ENCODE data around the gene EVPLL.
A peak's percentile ranks its signal among the peaks of the same experiment; 100 is the strongest.

EVPLL gene

DNA sequence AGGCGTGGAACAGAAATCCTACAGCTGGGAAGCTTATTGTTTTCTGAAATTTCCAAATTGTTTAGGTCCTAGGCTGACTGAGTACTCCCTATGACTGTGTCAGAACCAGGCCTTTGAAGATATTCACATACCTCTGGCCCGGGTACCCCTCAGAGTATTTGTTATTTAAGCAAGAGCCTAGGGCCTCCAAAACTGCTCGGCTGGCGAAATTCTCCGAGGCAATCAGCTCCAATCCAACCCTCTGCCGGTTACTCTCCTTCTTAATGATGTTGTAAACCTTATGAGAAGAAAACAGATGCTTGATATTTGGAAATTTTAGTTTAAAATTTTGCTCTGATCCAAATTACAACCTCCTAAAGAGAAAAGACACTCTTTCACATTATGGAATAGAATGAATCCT, 24.0 kb upstream of the EVPLL start:
- DNase-seq (ENCODE audit: extremely low spot score): no peak
- ChIA-PET CTCF (no interaction called here), POLR2A (no interaction called here)
- TF ChIP-seq, protein P1, sequence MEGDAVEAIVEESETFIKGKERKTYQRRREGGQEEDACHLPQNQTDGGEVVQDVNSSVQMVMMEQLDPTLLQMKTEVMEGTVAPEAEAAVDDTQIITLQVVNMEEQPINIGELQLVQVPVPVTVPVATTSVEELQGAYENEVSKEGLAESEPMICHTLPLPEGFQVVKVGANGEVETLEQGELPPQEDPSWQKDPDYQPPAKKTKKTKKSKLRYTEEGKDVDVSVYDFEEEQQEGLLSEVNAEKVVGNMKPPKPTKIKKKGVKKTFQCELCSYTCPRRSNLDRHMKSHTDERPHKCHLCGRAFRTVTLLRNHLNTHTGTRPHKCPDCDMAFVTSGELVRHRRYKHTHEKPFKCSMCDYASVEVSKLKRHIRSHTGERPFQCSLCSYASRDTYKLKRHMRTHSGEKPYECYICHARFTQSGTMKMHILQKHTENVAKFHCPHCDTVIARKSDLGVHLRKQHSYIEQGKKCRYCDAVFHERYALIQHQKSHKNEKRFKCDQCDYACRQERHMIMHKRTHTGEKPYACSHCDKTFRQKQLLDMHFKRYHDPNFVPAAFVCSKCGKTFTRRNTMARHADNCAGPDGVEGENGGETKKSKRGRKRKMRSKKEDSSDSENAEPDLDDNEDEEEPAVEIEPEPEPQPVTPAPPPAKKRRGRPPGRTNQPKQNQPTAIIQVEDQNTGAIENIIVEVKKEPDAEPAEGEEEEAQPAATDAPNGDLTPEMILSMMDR (IDR thresholded peaks at IDR 0.05; ENCODE audit: control extremely low read depth, extremely low read depth, low read depth, missing control alignments): no peak

DNA sequence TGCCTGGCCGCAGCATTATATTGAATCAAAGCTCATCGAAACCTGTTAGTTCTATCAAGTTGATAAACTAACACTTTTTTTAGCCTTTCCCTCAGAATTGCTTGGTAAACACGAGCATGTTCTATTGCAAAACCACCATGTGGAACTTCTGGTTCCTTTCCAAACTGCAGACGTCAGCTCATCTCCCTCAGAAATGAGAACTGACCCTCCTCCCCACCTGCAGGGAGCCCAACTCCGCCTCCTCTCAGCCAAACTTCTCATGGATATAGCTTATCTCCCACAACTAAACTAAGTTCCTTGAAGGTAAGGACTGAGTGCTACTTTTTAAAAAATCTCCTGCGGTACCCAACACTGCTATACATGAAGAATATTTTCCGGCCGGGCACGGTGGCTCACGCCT, 21.0 kb upstream of the EVPLL start:
- ChIA-PET CTCF (no interaction called here), POLR2A (no interaction called here)
- DNase-seq (ENCODE audit: extremely low spot score): no peak

DNA sequence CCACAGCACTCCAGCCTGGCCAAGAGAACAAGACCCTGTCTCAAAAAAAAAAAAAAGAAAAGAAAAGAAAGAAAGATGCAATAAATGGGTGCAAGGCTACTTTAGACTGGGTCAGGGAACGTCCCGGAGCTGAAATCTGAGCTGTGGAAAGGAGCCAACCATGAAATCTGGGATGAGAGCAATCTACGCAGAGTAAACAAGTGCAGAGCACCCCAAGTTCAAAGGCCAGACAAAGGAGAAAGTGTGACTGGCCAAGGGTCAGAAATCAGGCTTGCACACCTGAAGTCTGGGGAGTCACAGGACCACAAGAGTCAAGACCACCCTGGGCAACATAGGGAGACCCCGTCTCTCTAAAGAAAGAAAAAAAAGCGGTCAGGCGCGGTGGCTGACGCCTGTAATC, 17.1 kb upstream of the EVPLL start:
- TF ChIP-seq, protein P1 (IDR thresholded peaks at IDR 0.05; ENCODE audit: control extremely low read depth, extremely low read depth, low read depth, missing control alignments): no peak
- POLR2A ChIA-PET: no interaction called here
- CTCF ChIA-PET: no interaction called here
- no peak for DNase-seq (ENCODE audit: extremely low spot score)

More for the DNA sequence above, 21.0 kb upstream of the EVPLL start:
- TF ChIP-seq, protein P1 (IDR thresholded peaks at IDR 0.05; ENCODE audit: control extremely low read depth, extremely low read depth, low read depth, missing control alignments): no peak

DNA sequence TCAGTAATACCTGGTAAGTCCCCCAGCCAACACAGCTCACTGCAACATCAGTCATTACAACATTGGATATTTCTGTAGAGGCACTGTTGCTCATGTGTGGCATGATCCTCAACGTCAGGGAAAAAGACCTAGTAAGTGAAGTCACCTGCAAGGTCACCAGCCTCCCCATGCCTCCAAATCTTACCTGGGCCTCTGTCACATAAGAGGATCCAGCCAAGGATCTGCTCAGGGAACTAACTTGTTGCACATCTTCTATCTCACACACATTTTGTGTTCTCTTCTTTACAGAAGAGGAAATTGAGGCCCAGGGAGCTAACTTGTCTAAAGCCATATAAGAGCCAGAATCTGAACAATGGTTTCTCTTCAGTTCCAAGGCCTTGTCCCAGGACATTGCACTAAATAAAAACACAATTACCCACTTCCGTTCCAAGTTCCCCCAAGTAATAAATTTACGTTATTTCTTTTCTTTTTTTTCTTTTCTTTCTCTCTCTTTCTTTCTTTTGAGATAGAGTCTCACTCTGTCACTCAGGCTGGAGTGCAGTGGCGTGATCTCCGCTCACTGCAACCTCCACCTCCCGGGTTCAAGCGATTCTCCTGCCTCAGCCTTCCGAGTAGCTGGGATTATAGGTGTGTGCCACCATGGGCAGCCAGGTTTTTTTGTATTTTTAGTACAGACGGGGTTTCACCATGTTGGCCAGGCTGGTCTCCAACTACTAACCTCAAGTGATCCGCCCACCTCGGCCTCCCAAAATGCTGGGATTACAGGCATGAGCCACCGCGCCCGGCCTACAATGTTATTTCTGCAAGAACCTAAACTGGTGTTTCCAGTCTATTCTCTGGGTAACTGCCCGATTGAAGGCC, 15.5 kb upstream of the EVPLL start:
- POLR2A ChIA-PET: interaction anchor here (0.7 kb wide), 2 partner anchors 15 to 17 kb away, joined by 5 read pairs; no protein-coding TSS in a partner anchor
- TF ChIP-seq, protein P1 (IDR thresholded peaks at IDR 0.05; ENCODE audit: control extremely low read depth, extremely low read depth, low read depth, missing control alignments): no peak
- no peak for DNase-seq (ENCODE audit: extremely low spot score)
- CTCF ChIA-PET: interaction anchor here (1.1 to 2.6 kb wide), 2 partner anchors 9 to 13 kb away, joined by 3 to 7 read pairs; no protein-coding TSS in a partner anchor

DNA sequence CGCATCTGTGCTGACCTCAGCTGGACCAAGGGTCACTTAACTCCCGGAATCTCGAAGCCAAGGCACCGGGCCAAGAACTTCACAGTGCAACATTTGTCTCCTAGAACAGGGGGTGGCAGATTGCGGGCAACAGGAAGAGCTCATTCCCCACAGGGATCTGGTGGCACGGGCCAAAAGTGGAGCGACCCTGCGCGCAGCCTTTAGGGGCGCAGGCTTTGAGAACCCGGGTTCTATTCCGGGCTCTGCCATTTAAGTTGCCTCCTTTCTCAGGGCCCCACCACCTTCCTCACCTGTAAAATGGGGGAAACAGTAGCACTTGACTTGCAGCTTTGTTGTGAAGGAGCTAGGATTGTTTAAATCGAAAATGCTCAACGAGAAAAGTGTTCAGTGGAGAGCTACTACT, 14.9 kb upstream of the EVPLL start:
- TF ChIP-seq, protein P1 (IDR thresholded peaks at IDR 0.05; ENCODE audit: control extremely low read depth, extremely low read depth, low read depth, missing control alignments): no peak
- no peak for DNase-seq (ENCODE audit: extremely low spot score)
- CTCF ChIA-PET: interaction anchor here (1.1 to 2.6 kb wide), 2 partner anchors 14 to 42 kb away, joined by 3 to 7 read pairs; no protein-coding TSS in a partner anchor
- POLR2A ChIA-PET: no interaction called here

DNA sequence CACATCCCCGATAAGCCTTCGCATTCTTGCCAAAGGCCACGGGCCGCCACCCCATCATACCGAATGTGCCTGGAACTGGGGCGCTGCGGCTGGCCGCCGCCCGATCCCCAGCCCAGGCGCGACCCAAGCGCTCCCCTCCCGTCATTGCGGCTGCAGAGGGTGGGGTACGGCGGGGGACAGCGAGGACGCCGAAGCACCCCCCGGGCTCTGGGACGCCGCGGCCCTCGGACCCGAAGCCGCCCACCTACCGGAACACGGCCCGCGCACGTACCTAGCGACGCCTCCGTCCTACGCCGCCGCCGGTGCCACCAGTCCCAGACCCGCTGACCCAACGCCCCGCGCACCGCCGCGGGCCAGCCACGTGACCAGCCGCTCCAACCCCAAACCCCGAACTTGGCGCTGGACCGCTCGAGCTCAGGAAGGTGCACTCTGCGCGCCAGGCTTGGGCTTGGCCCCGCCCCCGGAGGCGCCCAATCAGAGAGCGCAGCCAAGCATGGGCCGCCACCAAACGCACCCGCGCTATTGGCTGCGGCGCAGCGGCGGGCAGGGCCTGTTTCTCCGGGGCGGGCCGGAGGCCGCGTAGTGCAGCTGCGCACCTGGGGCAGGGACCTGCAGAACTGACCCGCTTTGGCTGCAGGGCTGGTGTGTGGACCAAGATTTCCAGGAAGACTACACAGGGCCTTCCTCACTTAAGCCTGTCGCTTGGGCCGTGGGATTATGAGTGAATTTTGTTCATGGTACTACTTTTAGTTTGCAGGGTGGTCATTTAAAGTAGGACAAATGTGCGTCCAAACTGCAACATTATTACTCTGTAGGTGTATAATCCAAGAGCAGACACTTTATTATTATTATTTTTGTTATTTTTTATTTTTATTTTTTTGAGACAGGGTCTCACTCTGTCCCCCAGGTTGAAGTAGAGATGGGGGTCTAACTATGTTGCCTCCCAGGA, 14.2 kb upstream of the EVPLL start, which contains the start of gene SHMT1:
SHMT1 (minus strand) TSS at position 450 of the 949 bp plus-strand sequence. CDS start 7,569 bp downstream, outside the sequence.
- TF ChIP-seq, protein P1 (IDR thresholded peaks at IDR 0.05; ENCODE audit: control extremely low read depth, extremely low read depth, low read depth, missing control alignments): no peak
- ChIA-PET POLR2A (no interaction called here), CTCF (interaction anchor here (1.1 to 2.6 kb wide), 2 partner anchors 15 to 43 kb away, joined by 3 to 7 read pairs; no protein-coding TSS in a partner anchor)
- DNase-seq (ENCODE audit: extremely low spot score): peak; percentile 98

Data from GM10248 (cell line).